Panc1 (cell line): Measurements from ENCODE around the gene HTRA3. TPM values are rescaled to one million over a fixed set of nuclear protein-coding genes. Genes with fewer than 3 reads are reported as not detected.

Source experiments
- ATAC-seq: fragments of 200-7000 bp; cut with Tn5 transposase; 2 replicates; pipeline ENCODE4 v1.9.1; 2020; ENCODE audit warnings: mild to moderate bottlenecking, moderate library complexity
- BruUV-seq: library from RNA; stranded (reverse); fragments of 400-500 nt; replicated peaks from 2 replicates; lab custom pipeline; 2021; lab: Mats Ljungman, UMichigan
- CTCF ChIA-PET: fragments of 300-600 bp; sonication (Branson Sonifier 250); formaldehyde crosslinking; loops from one replicate; lab custom pipeline; 2022; ENCODE audit warnings: antibody characterized with exemption; lab: Charles Lee
- POLR2A ChIA-PET: fragments of 300-600 bp; sonication (Branson Sonifier 250); formaldehyde crosslinking; loops from one replicate; lab custom pipeline; 2022; ENCODE audit warnings: antibody characterized with exemption; lab: Charles Lee
- DNase-seq: peaks from one replicate; pipeline ENCODE4 v3.0.0-alpha.2; 2010; ENCODE audit warnings: low read depth, low spot score
- H3K27ac ChIP-seq: 2 replicates; pipeline ENCODE4 v1.5.1; 2011; ENCODE audit warnings: mild to moderate bottlenecking, low read length, inconsistent platforms
- H3K27me3 ChIP-seq: fragments of 200-500 bp; sonication (Bioruptor generic); 2 replicates; pipeline ENCODE4 v1.6.0; 2014; ENCODE audit warnings: low read length, inconsistent platforms; ENCODE audit not compliant: control insufficient read depth, insufficient read depth
- H3K36me3 ChIP-seq: fragments of 200-500 bp; sonication (Bioruptor generic); 2 replicates; pipeline ENCODE4 v1.5.1; 2014; ENCODE audit warnings: inconsistent platforms, mild to moderate bottlenecking, low read length, moderate library complexity; ENCODE audit not compliant: control insufficient read depth, insufficient read depth
- H3K4me1 ChIP-seq: 2 replicates; pipeline ENCODE4 v1.5.1; 2011; ENCODE audit warnings: inconsistent platforms, mild to moderate bottlenecking, low read length, moderate library complexity; ENCODE audit not compliant: control insufficient read depth, insufficient read depth
- H3K4me3 ChIP-seq, 2 experiments: 2 replicates each; pipeline ENCODE4 v1.5.1; 2011 to 2012; ENCODE audit warnings: low read depth in 2 of 2, low read length in 2 of 2, mild to moderate bottlenecking in 2 of 2, inconsistent platforms in 1 of 2, moderate library complexity in 1 of 2
- H3K9me3 ChIP-seq: fragments of 200-500 bp; sonication (Bioruptor generic); 2 replicates; pipeline ENCODE4 v1.5.1; 2014; ENCODE audit warnings: low read depth, mild to moderate bottlenecking, inconsistent platforms, low read length, moderate library complexity; ENCODE audit not compliant: control insufficient read depth, insufficient read depth
- CTCF ChIP-seq: fragments of 450-650 bp; IDR thresholded peaks from 2 replicates; pipeline ENCODE4 v1.5.1; 2017; ENCODE audit warnings: mild to moderate bottlenecking
- POLR2AphosphoS5 ChIP-seq: IDR thresholded peaks from 2 replicates; pipeline ENCODE4 v1.6.1; 2012; ENCODE audit warnings: mild to moderate bottlenecking, low read depth, low read length, moderate library complexity
- SIN3A ChIP-seq: IDR thresholded peaks from 2 replicates; pipeline ENCODE4 v1.6.1; 2012; ENCODE audit warnings: low read depth, mild to moderate bottlenecking, low read length, moderate library complexity, borderline replicate concordance; ENCODE audit not compliant: insufficient read depth
- TCF7L2 ChIP-seq: IDR thresholded peaks from 2 replicates; pipeline ENCODE4 v1.6.1; 2011; ENCODE audit warnings: mild to moderate bottlenecking, low read depth, low read length, inconsistent platforms
- in situ Hi-C: cut with HindIII; loops from 2 replicates; pipeline ENCODE4 v1.10.0; 2016; ENCODE audit warnings: low sequenced_read_pairs, low pct_unique_long_range_greater_than_20kb
- intact Hi-C: fragments of 100-400 bp; cut with micrococcal nuclease; formaldehyde crosslinking; loops from one replicate; pipeline ENCODE4 v1.10.0; 2022; ENCODE audit not compliant: unreplicated experiment
- total RNA-seq: library from RNA; stranded (reverse); gene quantifications from one replicate; pipeline ENCODE4 v1.2.1, GENCODE V29; 2021; ENCODE audit not compliant: unreplicated experiment
- TF ChIP-seq, protein P1 (sequence below), 2 experiments: IDR thresholded peaks; 2 replicates each; pipeline ENCODE4 v1.6.1; 2011 to 2012; ENCODE audit warnings: low read depth in 2 of 2, control low read depth in 1 of 2, low read length in 1 of 2, mild to moderate bottlenecking in 1 of 2, moderate library complexity in 1 of 2; ENCODE audit not compliant: insufficient read depth in 1 of 2

Gene HTRA3
- total RNA-seq, 1 experiment from 2014 or later: 0.98 TPM

DNA sequence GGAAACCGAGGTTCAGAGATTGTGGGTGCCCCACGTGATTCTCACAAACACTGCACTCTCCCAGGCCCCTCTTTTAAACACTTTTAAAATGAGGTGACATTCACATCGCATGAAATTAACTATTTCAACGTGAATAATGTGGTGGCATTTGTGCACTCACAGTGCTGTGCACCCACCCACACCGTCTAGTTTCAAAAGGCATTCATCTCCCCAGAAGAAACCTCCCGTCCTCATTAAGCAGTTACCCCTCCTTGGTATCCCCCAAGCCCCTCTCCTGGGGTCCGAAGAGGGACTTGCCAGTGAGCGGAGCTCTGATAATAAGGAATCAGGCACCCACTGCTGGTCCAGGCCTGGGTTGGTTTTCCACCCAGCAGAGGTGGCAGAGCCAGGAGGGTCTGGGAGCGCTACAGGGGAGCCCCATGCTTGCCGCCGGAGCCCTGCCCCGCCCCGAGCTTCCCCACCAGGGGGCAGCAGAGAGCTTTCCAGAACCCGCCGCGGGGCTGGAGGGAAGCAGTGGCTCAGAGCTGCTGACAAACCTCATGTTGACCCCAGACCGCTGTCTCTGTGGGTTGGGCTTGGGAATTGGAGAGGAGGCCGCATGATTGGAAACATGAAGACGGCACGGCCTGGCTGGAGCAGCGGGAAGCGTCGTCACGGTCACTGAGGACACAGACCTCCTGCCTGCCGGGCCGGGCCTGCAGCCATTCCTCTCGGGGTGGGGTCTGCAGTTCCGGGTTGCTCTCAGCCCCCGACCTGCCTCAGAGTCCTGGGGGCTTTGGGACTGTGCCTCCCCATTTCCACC lies 27.5 kb upstream of the HTRA3 start:
- no peaks in the 10 kb centered on the region for H3K9me3 ChIP-seq
- DNase-seq: peak; percentile 15
- H3K4me3 ChIP-seq: no peak overlapping the region
- peak; percentile 92 for ATAC-seq
- TF ChIP-seq TCF7L2: no peak
- peak; percentile 93 for TF ChIP-seq CTCF
- no peak for TF ChIP-seq POLR2AphosphoS5
- ChIA-PET CTCF (interaction anchor here (0.5 to 1.6 kb wide), 4 partner anchors 25 to 169 kb away, joined by 3 to 7 read pairs (median 4); no protein-coding TSS in a partner anchor), POLR2A (no interaction called here)
- intact Hi-C loops: loop anchor here (2.0 kb wide), 1 partner anchor 161 kb away; no protein-coding TSS in a partner anchor
- no peak overlapping the region for H3K27ac ChIP-seq
- no TSS peak for BruUV-seq
- H3K27me3 ChIP-seq: no peaks in the 10 kb centered on the region
- in situ Hi-C loops: no loop called here
- H3K4me1 ChIP-seq: no peaks in the 10 kb centered on the region; the same call in 1 of the 2 replicates
- no peaks in the 10 kb centered on the region for H3K36me3 ChIP-seq

DNA sequence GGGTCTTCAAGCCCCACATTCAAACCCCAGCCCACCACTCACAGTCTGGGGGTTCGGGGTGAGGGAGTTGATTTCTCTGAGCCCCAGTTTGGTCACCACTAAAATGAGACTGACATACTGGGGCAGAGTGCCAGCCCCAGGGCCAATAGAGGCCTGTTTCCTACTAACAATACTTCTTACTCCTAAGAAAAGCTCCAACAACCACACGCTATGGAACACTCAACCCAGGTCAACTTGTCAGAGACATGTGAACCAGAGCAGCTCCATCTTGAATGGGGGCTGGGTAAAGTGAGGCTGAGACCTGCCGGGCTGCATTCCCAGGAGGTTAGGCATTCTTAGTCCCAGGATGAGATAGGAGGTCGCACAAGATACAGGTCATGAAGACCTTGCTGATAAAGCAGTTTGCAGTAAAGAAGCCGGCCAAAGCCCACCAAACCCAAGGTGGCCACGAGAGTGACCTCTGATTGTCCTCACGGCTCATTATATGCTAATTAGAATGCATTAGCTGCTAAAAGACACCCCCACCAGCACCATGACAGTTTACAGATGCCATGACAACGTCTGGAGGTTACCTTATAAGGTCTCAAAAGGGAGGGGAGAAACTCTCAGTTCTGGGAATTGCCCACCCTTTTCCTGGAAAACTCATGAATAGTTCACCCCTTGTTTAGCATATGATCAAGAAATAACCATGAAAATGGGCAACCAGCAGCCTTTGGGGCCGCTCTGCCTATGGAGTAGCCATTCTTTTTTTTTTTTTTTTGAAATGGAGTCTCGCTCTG lies 26.6 kb upstream of the HTRA3 start:
- CTCF ChIA-PET: interaction anchor here (0.5 to 1.6 kb wide), 5 partner anchors 24 to 168 kb away, joined by 3 to 7 read pairs (median 4); no protein-coding TSS in a partner anchor
- intact Hi-C loops (loop anchor here (2.0 kb wide), 1 partner anchor 160 kb away; no protein-coding TSS in a partner anchor), in situ Hi-C loops (no loop called here)
- Histone ChIP-seq H3K36me3 (no peaks in the 10 kb centered on the region), H3K27me3 (no peaks in the 10 kb centered on the region), H3K9me3 (no peaks in the 10 kb centered on the region), H3K4me3 (no peak overlapping the region), H3K4me1 (no peaks in the 10 kb centered on the region; the same call in 1 of the 2 replicates), H3K27ac (no peak overlapping the region)
- DNase-seq: no peak
- POLR2A ChIA-PET: no interaction called here
- no TSS peak for BruUV-seq
- no peak for TF ChIP-seq SIN3A
- TF ChIP-seq, protein P1, sequence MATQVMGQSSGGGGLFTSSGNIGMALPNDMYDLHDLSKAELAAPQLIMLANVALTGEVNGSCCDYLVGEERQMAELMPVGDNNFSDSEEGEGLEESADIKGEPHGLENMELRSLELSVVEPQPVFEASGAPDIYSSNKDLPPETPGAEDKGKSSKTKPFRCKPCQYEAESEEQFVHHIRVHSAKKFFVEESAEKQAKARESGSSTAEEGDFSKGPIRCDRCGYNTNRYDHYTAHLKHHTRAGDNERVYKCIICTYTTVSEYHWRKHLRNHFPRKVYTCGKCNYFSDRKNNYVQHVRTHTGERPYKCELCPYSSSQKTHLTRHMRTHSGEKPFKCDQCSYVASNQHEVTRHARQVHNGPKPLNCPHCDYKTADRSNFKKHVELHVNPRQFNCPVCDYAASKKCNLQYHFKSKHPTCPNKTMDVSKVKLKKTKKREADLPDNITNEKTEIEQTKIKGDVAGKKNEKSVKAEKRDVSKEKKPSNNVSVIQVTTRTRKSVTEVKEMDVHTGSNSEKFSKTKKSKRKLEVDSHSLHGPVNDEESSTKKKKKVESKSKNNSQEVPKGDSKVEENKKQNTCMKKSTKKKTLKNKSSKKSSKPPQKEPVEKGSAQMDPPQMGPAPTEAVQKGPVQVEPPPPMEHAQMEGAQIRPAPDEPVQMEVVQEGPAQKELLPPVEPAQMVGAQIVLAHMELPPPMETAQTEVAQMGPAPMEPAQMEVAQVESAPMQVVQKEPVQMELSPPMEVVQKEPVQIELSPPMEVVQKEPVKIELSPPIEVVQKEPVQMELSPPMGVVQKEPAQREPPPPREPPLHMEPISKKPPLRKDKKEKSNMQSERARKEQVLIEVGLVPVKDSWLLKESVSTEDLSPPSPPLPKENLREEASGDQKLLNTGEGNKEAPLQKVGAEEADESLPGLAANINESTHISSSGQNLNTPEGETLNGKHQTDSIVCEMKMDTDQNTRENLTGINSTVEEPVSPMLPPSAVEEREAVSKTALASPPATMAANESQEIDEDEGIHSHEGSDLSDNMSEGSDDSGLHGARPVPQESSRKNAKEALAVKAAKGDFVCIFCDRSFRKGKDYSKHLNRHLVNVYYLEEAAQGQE (IDR thresholded peaks at IDR 0.05; ENCODE audit: insufficient read depth in 1 of 2, low read depth in 2 of 2, low read length in 1 of 2): no peak
- no peak for TF ChIP-seq POLR2AphosphoS5
- no peak for TF ChIP-seq CTCF
- TF ChIP-seq TCF7L2: no peak
- no peak for ATAC-seq
